D721Med (cell line): ENCODE data around the gene DAPK1.

ENCODE experiments used
- DNase-seq: peaks from one replicate; pipeline ENCODE4 v3.0.0; 2011; ENCODE audit warnings: low spot score; ENCODE audit not compliant: insufficient read length
- FAIRE-seq: peaks from 2 replicates; lab custom pipeline; 2011; peaks lifted over from hg19 to GRCh38; lab: Jason Lieb, UNC
- CTCF ChIP-seq: IDR thresholded peaks from 2 replicates; pipeline ENCODE4 v1.5.1; 2012; ENCODE audit warnings: mild to moderate bottlenecking, control low read depth; ENCODE audit not compliant: insufficient read depth; ENCODE audit errors: missing control alignments

DAPK1 gene

GRCh38 chr9:87642330-87643106 lies 144.9 kb downstream of the DAPK1 start:
- FAIRE-seq (no peak), DNase-seq (no peak)
- no peak for TF ChIP-seq CTCF

GRCh38 chr9:87643107-87643650 lies 145.5 kb downstream of the DAPK1 start:
- DNase-seq (no peak), FAIRE-seq (no peak)
- no peak for TF ChIP-seq CTCF

GRCh38 chr9:87643778-87644570 lies 146.3 kb downstream of the DAPK1 start:
- no peak for TF ChIP-seq CTCF
- DNase-seq = no peak
- no peak for FAIRE-seq

GRCh38 chr9:87644659-87645058 lies 147.0 kb downstream of the DAPK1 start:
- TF ChIP-seq CTCF = no peak
- FAIRE-seq (no peak), DNase-seq (no peak)

GRCh38 chr9:87646546-87646945 lies 148.9 kb downstream of the DAPK1 start:
- no peak for TF ChIP-seq CTCF
- DNase-seq (no peak), FAIRE-seq (no peak)

GRCh38 chr9:87647114-87647513 lies 149.4 kb downstream of the DAPK1 start:
- no peak for FAIRE-seq
- no peak for DNase-seq
- no peak for TF ChIP-seq CTCF
